Nephron progenitor cell (in vitro differentiated cells): ENCODE data around the gene STXBP5.

ENCODE experiments used
- DNase-seq: peaks from one replicate; pipeline ENCODE4 v3.0.0; 2021
- H3K27ac Mint-ChIP-seq: 2 replicates; pipeline ENCODE4 v1.8.0; 2021; ENCODE audit warnings: mild to moderate bottlenecking, moderate library complexity, mixed read lengths
- H3K27me3 Mint-ChIP-seq: 2 replicates; pipeline ENCODE4 v1.8.0; 2021; ENCODE audit warnings: mild to moderate bottlenecking, low read depth, mixed read lengths; ENCODE audit not compliant: poor library complexity
- H3K36me3 Mint-ChIP-seq: 2 replicates; pipeline ENCODE4 v1.8.0; 2021; ENCODE audit warnings: low read depth, mixed read lengths
- H3K4me1 Mint-ChIP-seq: 2 replicates; pipeline ENCODE4 v1.8.0; 2021; ENCODE audit warnings: mixed read lengths
- H3K4me3 Mint-ChIP-seq: 2 replicates; pipeline ENCODE4 v1.8.0; 2021; ENCODE audit warnings: mild to moderate bottlenecking, moderate library complexity, mixed read lengths
- H3K9me3 Mint-ChIP-seq: 2 replicates; pipeline ENCODE4 v1.8.0; 2021; ENCODE audit warnings: mild to moderate bottlenecking, moderate library complexity, mixed read lengths
- TF ChIP-seq, protein P1 (sequence below): fragments of 200-600 bp; sonication (generic); IDR thresholded peaks from 2 replicates; pipeline ENCODE4 v1.5.0; 2021; ENCODE audit warnings: antibody characterized with exemption

Gene STXBP5

DNA sequence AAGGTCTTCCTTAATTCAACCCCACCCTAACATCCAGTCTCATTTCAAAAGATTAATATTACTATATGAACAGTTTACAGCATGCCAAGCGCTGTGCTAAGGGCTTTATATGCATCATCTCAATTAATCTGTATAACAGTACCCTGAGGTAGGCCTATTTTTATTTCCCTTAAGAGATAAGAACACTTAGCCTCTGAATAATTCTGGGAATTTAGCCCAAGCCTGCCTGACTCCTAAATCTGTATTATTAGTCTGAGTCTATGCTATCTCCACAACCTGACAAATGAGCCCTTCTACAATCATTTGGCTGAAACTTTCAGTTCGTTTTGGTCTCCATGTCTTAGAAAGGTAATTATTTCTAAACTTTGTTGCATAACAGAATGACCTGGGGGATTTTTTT is 226.6 kb downstream of the STXBP5 start:
- Mint-ChIP-seq H3K9me3 (peaks cover 5% of the 10 kb centered on the region), H3K4me1 (no peaks in the 10 kb centered on the region), H3K27me3 (peaks cover 7% of the 10 kb centered on the region), H3K4me3 (no peak overlapping the region), H3K27ac (no peak overlapping the region), H3K36me3 (no peaks in the 10 kb centered on the region)
- TF ChIP-seq, protein P1, sequence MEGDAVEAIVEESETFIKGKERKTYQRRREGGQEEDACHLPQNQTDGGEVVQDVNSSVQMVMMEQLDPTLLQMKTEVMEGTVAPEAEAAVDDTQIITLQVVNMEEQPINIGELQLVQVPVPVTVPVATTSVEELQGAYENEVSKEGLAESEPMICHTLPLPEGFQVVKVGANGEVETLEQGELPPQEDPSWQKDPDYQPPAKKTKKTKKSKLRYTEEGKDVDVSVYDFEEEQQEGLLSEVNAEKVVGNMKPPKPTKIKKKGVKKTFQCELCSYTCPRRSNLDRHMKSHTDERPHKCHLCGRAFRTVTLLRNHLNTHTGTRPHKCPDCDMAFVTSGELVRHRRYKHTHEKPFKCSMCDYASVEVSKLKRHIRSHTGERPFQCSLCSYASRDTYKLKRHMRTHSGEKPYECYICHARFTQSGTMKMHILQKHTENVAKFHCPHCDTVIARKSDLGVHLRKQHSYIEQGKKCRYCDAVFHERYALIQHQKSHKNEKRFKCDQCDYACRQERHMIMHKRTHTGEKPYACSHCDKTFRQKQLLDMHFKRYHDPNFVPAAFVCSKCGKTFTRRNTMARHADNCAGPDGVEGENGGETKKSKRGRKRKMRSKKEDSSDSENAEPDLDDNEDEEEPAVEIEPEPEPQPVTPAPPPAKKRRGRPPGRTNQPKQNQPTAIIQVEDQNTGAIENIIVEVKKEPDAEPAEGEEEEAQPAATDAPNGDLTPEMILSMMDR, result no peak
- no peak for DNase-seq

DNA sequence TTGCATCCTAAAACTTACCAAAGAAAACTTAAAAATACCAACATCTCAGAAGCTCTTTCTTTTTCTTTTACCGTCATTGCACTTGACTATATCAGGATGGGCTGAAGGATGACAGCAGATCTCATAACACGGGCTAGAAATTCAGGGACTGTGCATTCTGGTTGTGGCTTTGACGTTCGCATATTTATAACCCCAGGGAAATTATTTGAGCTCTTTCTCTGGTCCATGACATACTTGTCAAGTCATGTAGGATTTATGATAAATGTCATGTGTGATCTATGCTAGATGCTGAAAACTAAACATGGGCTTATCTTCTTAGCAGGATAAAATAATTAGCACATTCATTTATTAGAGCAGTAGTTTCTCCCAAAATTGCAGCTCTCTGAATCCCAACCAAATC is 229.9 kb downstream of the STXBP5 start:
- no peak for DNase-seq
- H3K4me1 Mint-ChIP-seq, result no peaks in the 10 kb centered on the region
- peaks cover 7% of the 10 kb centered on the region for H3K27me3 Mint-ChIP-seq
- H3K4me3 Mint-ChIP-seq, result no peak overlapping the region
- H3K36me3 Mint-ChIP-seq, result no peaks in the 10 kb centered on the region
- TF ChIP-seq, protein P1, result no peak
- no peak overlapping the region for H3K27ac Mint-ChIP-seq
- H3K9me3 Mint-ChIP-seq, result no peaks in the 10 kb centered on the region

DNA sequence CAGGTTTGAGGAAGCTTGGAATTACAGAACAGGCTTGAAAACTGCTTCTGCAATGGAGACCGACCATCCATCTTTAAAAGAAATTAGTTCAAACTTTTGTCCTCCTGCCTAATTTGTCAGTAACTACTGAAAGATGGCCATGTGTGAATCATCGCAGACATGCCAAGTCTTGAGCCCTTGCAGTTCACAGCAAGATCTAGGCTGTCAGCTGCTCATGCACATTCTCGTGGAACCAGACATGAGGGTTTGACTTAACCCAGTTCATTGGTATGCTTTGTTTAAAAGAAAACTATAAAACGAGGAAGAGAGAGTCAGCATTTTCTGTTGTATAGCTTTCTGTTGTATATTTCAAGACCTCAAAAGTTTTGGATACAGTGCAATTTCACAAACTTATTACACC is 230.3 kb downstream of the STXBP5 start:
- DNase-seq, result no peak
- Mint-ChIP-seq H3K9me3 (no peaks in the 10 kb centered on the region), H3K27ac (no peak overlapping the region), H3K27me3 (peaks cover 7% of the 10 kb centered on the region), H3K4me3 (no peak overlapping the region), H3K4me1 (no peaks in the 10 kb centered on the region), H3K36me3 (no peaks in the 10 kb centered on the region)
- TF ChIP-seq, protein P1, result no peak

DNA sequence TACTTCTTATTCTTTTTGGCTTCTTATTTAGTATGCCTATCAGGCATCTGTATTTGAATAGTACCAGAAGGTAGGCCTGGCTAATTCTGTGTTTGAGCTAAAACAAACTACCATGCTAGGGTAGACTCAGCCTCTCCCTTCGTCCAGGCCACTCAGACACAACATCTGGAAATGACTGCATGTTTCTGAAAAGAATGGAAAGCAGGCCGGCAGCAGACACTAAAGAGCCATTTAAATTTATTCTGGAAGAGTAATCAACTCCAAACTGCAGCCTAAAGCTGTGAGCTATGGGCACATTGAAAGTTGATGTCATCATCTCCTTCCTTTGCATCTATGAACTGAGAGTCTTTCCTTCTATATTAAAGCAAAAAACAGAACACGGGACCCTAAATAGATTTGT is 233.4 kb downstream of the STXBP5 start:
- no peaks in the 10 kb centered on the region for H3K36me3 Mint-ChIP-seq
- TF ChIP-seq, protein P1, result no peak

DNA sequence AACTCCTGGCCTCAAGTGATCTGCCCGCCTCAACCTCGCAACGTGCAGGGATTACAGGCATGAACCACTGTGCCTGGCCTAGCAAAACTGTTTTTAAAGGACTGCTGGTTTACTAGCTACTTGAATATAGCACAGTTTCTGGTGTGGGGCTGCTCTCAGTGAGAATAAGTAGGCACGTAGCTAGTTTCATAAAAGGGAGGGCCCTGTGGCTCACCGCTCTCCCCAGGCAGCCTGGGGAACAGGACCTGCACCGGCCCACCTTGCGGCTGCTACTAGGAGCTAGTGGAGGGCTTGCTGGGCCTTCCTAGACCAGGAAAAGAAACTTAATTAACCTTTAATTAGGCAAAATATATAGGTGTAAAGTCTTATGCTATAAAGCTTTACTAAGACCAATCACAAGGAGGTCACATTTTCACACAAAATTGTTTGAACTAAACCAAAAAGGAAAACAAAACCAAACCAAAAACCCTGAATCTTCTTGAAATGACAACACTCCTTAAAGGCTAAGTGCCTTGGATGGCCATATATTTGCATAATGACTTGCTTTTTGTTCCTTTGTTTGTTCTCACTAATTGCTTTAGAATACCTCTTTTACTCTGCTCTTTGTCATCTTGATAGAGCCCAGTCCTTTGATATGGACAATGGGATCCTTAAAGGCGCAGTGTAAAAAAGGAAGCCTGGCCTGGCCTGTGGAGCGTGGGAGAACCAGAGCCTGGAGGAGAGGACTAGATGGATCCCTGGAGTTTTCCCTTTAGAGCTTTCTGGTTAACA is 234.7 kb downstream of the STXBP5 start:
- Mint-ChIP-seq H3K27ac (no peak overlapping the region), H3K9me3 (no peaks in the 10 kb centered on the region), H3K4me3 (no peak overlapping the region), H3K27me3 (peaks cover 3% of the 10 kb centered on the region), H3K36me3 (no peaks in the 10 kb centered on the region), H3K4me1 (no peaks in the 10 kb centered on the region)
- DNase-seq, result no peak
- TF ChIP-seq, protein P1, result no peak

More for the DNA sequence above, 233.4 kb downstream of the STXBP5 start:
- no peak overlapping the region for H3K27ac Mint-ChIP-seq
- peaks cover 3% of the 10 kb centered on the region for H3K27me3 Mint-ChIP-seq
- no peak overlapping the region for H3K4me3 Mint-ChIP-seq
- no peaks in the 10 kb centered on the region for H3K4me1 Mint-ChIP-seq
- DNase-seq, result no peak
- no peaks in the 10 kb centered on the region for H3K9me3 Mint-ChIP-seq
